Small intestine (tissue), 7 donors: ENCODE data around the gene AFF1. TPM values are rescaled to one million over a fixed set of nuclear protein-coding genes. Genes with fewer than 3 reads are reported as not detected.

Experiments
- DNase-seq, 2 donors: peaks; one replicate each; pipeline versions ENCODE4 v3.0.0 to v3.0.0-alpha.2; 2013
- FAIRE-seq: peaks from 2 replicates; lab custom pipeline; 2012; peaks lifted over from hg19 to GRCh38; lab: Jason Lieb, UNC
- H3K27ac ChIP-seq, 3 donors: one replicate each; pipeline ENCODE4 v1.5.1; 2013; ENCODE audit warnings: low read length in 2 of 3, mild to moderate bottlenecking in 2 of 3, control low read depth in 1 of 3, inconsistent platforms in 1 of 3, low read depth in 1 of 3, moderate library complexity in 1 of 3
- H3K27me3 ChIP-seq, 3 donors: one replicate each; pipeline ENCODE4 v1.6.1; 2013; ENCODE audit warnings: low read length in 3 of 3, inconsistent platforms in 1 of 3; ENCODE audit not compliant: control insufficient read depth in 3 of 3, insufficient read depth in 3 of 3
- H3K36me3 ChIP-seq, 3 donors: one replicate each; pipeline ENCODE4 v1.6.1; 2013; ENCODE audit warnings: low read length in 3 of 3, inconsistent platforms in 1 of 3, low read depth in 1 of 3, mild to moderate bottlenecking in 1 of 3, moderate library complexity in 1 of 3; ENCODE audit not compliant: control insufficient read depth in 3 of 3, insufficient read depth in 2 of 3
- H3K4me1 ChIP-seq, 3 donors: one replicate each; pipeline ENCODE4 v1.6.1; 2013; ENCODE audit warnings: low read length in 2 of 3, inconsistent platforms in 1 of 3, low read depth in 1 of 3, mild to moderate bottlenecking in 1 of 3, moderate library complexity in 1 of 3; ENCODE audit not compliant: control insufficient read depth in 3 of 3, insufficient read depth in 2 of 3
- H3K4me3 ChIP-seq, 3 donors: one replicate each; pipeline ENCODE4 v1.5.1; 2013; ENCODE audit warnings: low read length in 3 of 3, control low read depth in 1 of 3, inconsistent platforms in 1 of 3, low read depth in 1 of 3, mild to moderate bottlenecking in 1 of 3, moderate library complexity in 1 of 3
- H3K9me3 ChIP-seq, 2 donors: one replicate each; pipeline ENCODE4 v1.6.1; 2013; ENCODE audit warnings: low read depth in 1 of 2, low read length in 1 of 2; ENCODE audit not compliant: control insufficient read depth in 2 of 2, insufficient read depth in 1 of 2
- WGBS, 3 donors: extraction: QIAGEN DNeasy Blood & Tissue Kit; methylation state at CpG; one replicate each; pipeline ENCODE4 v1.1.7; 2013; 5-methylcytosine and 5-hydroxymethylcytosine counted together
- polyA plus RNA-seq, 4 donors: library from polyadenylated mRNA; stranded (reverse) in 3 of 4; unstranded in 1 of 4; fragments of 200-250 nt in 3 of 4; fragments of 120-200 nt in 1 of 4; gene quantifications; one replicate each; pipeline versions ENCODE4 v1.2.1 to v1.2.3, GENCODE V29; 2013
- donor health status: healthy with polysubstance abuse.
- donor health status: control.
- donor health status: control.
- donor health status: Bipolar disorder and iron deficiency.
- donor health status: healthy.

The AFF1 gene
- polyA plus RNA-seq, 4 donors, result 5.4 to 50.7 (median 10.4) TPM

- Histone ChIP-seq H3K36me3 (peaks cover 0 to 3% (median 0%) of the 10 kb centered on the region in 3 donors), H3K9me3 (no peaks in the 10 kb centered on the region), H3K4me1 (peaks cover 0 to 18% (median 3%) of the 10 kb centered on the region in 3 donors), H3K27ac (no peak overlapping the region), H3K4me3 (no peak overlapping the region), H3K27me3 (no peaks in the 10 kb centered on the region)
- no peak for FAIRE-seq
- WGBS, 3 donors, result 94 to 98% (median 98%) methylated on average over 2 of the region's 2 CpGs
- DNase-seq, result no peak
Measured at GRCh38 chr4:87003266-87003665, 68.5 kb downstream of the AFF1 start.

GRCh38 chr4:87005369-87005689, 70.5 kb downstream of the AFF1 start:
- Histone ChIP-seq H3K4me3 (peak overlapping the region in 1 of 3 donors; percentile 95), H3K4me1 (peaks cover 3 to 26% (median 11%) of the 10 kb centered on the region in 3 donors), H3K27me3 (no peaks in the 10 kb centered on the region), H3K9me3 (no peaks in the 10 kb centered on the region), H3K36me3 (peaks cover 0 to 3% (median 0%) of the 10 kb centered on the region in 3 donors), H3K27ac (peak overlapping the region; percentile 90 to 97 (median 96))
- FAIRE-seq (no peak), DNase-seq (no peak)
- WGBS, 3 donors, result 72 to 88% (median 76%) methylated on average over 1 of the region's 1 CpG

DNA sequence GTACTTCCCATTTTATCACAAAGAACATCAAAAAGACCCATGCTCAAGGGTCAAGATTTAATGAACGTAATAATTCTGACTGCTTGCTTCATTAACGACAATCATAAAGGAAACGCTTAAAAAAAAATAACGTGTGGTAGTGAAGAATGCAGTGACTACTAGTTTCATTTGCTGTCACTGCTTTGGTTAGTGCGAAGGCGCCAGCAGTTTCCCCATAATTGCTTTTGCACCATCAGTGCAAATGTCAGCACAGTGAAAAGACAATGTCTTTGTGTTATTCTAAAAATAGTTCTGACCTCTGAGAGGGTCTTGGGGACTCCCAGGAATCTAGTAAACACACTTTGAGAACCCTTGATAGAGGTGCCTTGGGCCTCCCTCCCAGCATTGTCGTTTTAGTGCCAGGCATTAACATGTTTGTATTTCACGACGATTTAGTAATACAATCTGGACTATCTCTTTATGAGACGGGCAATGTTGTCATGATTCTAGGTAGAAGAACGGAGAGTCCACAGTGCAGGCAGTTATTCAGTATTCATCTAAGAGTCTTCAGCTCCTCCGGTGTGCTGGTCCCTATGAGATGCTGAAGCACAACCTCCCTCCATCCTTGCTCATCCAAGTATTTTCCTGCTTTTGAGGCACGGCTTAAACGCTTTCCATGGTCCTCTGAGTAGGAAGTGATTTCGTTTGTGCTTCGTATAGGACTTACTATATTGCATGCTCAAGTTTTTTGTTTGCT, 71.0 kb downstream of the AFF1 start:
- H3K27ac ChIP-seq, result peak overlapping the region; percentile 90 to 97 (median 96)

GRCh38 chr4:87006426-87006675, 71.5 kb downstream of the AFF1 start:
- 0% methylated on average over 9 of the region's 9 CpGs for WGBS, 3 donors
- Histone ChIP-seq H3K4me3 (peak overlapping the region; percentile 63 to 95 (median 67)), H3K9me3 (no peaks in the 10 kb centered on the region), H3K27me3 (no peaks in the 10 kb centered on the region), H3K27ac (peak overlapping the region; percentile 90 to 97 (median 96)), H3K36me3 (peaks cover 0 to 3% (median 0%) of the 10 kb centered on the region in 3 donors), H3K4me1 (peaks cover 3 to 34% (median 15%) of the 10 kb centered on the region in 3 donors)
- FAIRE-seq (no peak), DNase-seq (peak in 1 of 2 donors; percentile 82)

More for the DNA sequence above, 71.0 kb downstream of the AFF1 start:
- Histone ChIP-seq H3K27me3 (no peaks in the 10 kb centered on the region), H3K4me3 (peak overlapping the region; percentile 63 to 95 (median 67)), H3K4me1 (peaks cover 3 to 29% (median 11%) of the 10 kb centered on the region in 3 donors), H3K36me3 (peaks cover 0 to 3% (median 0%) of the 10 kb centered on the region in 3 donors), H3K9me3 (no peaks in the 10 kb centered on the region)
- 1 to 6% (median 2%) methylated on average over 16 of the region's 16 CpGs for WGBS, 3 donors
- DNase-seq (peak; percentile 58 to 75), FAIRE-seq (no peak)

GRCh38 chr4:87006676-87007527, 72.1 kb downstream of the AFF1 start:
- Histone ChIP-seq H3K27ac (peak overlapping the region; percentile 90 to 97 (median 96)), H3K36me3 (peaks cover 0 to 3% (median 0%) of the 10 kb centered on the region in 3 donors), H3K4me1 (peaks cover 3 to 37% (median 16%) of the 10 kb centered on the region in 3 donors), H3K4me3 (peak overlapping the region; percentile 63 to 95 (median 67)), H3K27me3 (no peaks in the 10 kb centered on the region), H3K9me3 (no peaks in the 10 kb centered on the region)
- no peak for FAIRE-seq
- 0 to 1% (median 0%) methylated on average over 79 to 82 of the region's 82 CpGs for WGBS, 3 donors
- peak; percentile 92 to 98 for DNase-seq

- Histone ChIP-seq H3K4me3 (peak overlapping the region; percentile 63 to 95 (median 67)), H3K9me3 (no peaks in the 10 kb centered on the region), H3K27ac (peak overlapping the region; percentile 90 to 97 (median 96)), H3K36me3 (no peaks in the 10 kb centered on the region), H3K27me3 (no peaks in the 10 kb centered on the region), H3K4me1 (peaks cover 3 to 37% (median 16%) of the 10 kb centered on the region in 3 donors)
- DNase-seq, result peak; percentile 66 to 77
- no peak for FAIRE-seq
- 1 to 2% (median 2%) methylated on average over 22 of the region's 22 CpGs for WGBS, 3 donors
Measured at GRCh38 chr4:87007528-87008446, 73.0 kb downstream of the AFF1 start.

DNA sequence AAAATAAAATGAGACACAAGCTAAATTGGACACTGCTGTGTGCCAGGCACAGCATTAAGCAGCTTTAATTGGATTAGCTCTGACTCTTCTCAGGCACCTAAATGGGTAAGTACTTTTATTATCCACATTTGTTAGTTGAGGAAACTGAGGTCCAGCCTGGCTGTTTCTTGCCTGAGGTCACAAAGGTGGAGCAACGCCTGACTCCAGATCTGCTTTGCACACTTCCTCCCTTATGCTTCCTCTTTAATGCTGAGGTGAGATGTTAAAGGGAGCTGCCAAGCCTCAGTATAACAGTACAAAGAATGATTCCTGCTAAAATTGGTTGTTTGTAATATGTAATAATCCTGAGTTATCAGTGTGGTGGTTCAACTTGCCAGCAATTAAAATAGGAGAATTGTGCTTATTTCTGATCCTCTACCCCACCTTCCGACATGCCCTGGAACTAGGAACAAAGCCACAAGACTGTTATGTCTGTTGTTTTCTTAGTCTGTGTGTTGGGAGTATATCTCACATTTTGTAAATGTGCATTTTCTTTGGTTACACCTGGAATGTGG, 74.4 kb downstream of the AFF1 start:
- Histone ChIP-seq H3K36me3 (no peaks in the 10 kb centered on the region), H3K27ac (peak overlapping the region in 1 of 3 donors; percentile 96), H3K9me3 (no peaks in the 10 kb centered on the region), H3K27me3 (no peaks in the 10 kb centered on the region), H3K4me1 (peaks cover 3 to 45% (median 19%) of the 10 kb centered on the region in 3 donors), H3K4me3 (peak overlapping the region in 2 of 3 donors; percentile 8)
- DNase-seq (peak in 1 of 2 donors; percentile 38), FAIRE-seq (no peak)
- WGBS, 3 donors, result 16 to 41% (median 35%) methylated on average over 2 of the region's 2 CpGs
